Stimulated activated CD4-positive, alpha-beta T cell treated with anti-CD3 and anti-CD28 coated beads, Interleukin-12 subunit alpha, Interleukin-12 subunit beta, amount 100 ng/mL, for 48 hours (primary cell): ENCODE results near the gene PHC2.

ENCODE experiments used
- DNase-seq, 3 donors: peaks; one replicate each; pipeline ENCODE4 v3.0.0-alpha.2; 2020; ENCODE audit warnings: low read depth in 2 of 3, low spot score in 1 of 3

PHC2 gene

GRCh38 chr1:33275195-33275594 is 155.7 kb downstream of the PHC2 start:
- no peak for DNase-seq

- no peak for DNase-seq
Measured at GRCh38 chr1:33274446-33274845, 156.4 kb downstream of the PHC2 start.

- no peak for DNase-seq
Measured at GRCh38 chr1:33273961-33274371, 156.9 kb downstream of the PHC2 start.
